SK-N-SH (cell line): ENCODE data around the gene SPATA24. TPM values are rescaled to one million over a fixed set of nuclear protein-coding genes. Genes with fewer than 3 reads are reported as not detected.

Experiments
- CTCF ChIA-PET: fragments of 300-600, 350-600 bp; formaldehyde crosslinking; extraction: SDS; loops from one replicate; lab custom pipeline; 2021; lab: Yijun Ruan, JAX
- POLR2A ChIA-PET: fragments of 350-600 bp; sonication (Branson Sonifier 250); formaldehyde crosslinking; extraction: SDS; loops from one replicate; lab custom pipeline; 2020; ENCODE audit warnings: antibody characterized with exemption, inconsistent platforms; lab: Yijun Ruan, JAX
- DNase-seq: peaks from one replicate; pipeline ENCODE4 v3.0.0; 2012
- H2AFZ ChIP-seq: fragments of 200-600 bp; sonication (generic); 2 replicates; pipeline ENCODE4 v1.8.1; 2016; ENCODE audit warnings: antibody characterized with exemption, mild to moderate bottlenecking, low read depth
- H3F3A ChIP-seq: fragments of 200-600 bp; sonication (generic); replicated peaks from 2 replicates; pipeline ENCODE3; 2016; ENCODE audit warnings: antibody characterized with exemption, mild to moderate bottlenecking; ENCODE audit not compliant: insufficient read depth
- H3K27ac ChIP-seq, 2 experiments: fragments of 200-500 bp in 1 of 2; fragments of 200-600 bp in 1 of 2; sonication (Bioruptor generic) in 1 of 2; sonication (generic), shearing (Covaris generic) in 1 of 2; 2 replicates each; pipeline versions ENCODE4 v1.5.1 to v1.6.1; 2014 to 2016; ENCODE audit warnings: low read depth in 2 of 2, inconsistent platforms in 1 of 2, low read length in 1 of 2, mild to moderate bottlenecking in 1 of 2, mixed read lengths in 1 of 2
- H3K27me3 ChIP-seq: fragments of 200-600 bp; sonication (generic), shearing (Covaris generic); 2 replicates; pipeline ENCODE4 v1.6.1; 2016; ENCODE audit warnings: mixed run types; ENCODE audit not compliant: insufficient read depth
- H3K36me3 ChIP-seq, 2 experiments: fragments of 200-500 bp in 1 of 2; fragments of 200-600 bp in 1 of 2; sonication (Bioruptor generic) in 1 of 2; sonication (generic) in 1 of 2; replicated peaks in 1 of 2; 2 replicates each; pipeline versions ENCODE3 to v1.5.1; 2014 to 2016; ENCODE audit warnings: low read length in 1 of 2, mild to moderate bottlenecking in 1 of 2; ENCODE audit not compliant: insufficient read depth in 2 of 2, control insufficient read depth in 1 of 2
- H3K4me1 ChIP-seq, 2 experiments: fragments of 200-500 bp in 1 of 2; fragments of 200-600 bp in 1 of 2; sonication (Bioruptor generic) in 1 of 2; sonication (generic), shearing (Covaris generic) in 1 of 2; 2 replicates each; pipeline versions ENCODE4 v1.5.1 to v1.6.1; 2014 to 2016; ENCODE audit warnings: low read depth in 1 of 2, low read length in 1 of 2, mixed run types in 1 of 2; ENCODE audit not compliant: insufficient read depth in 2 of 2, control insufficient read depth in 1 of 2
- H3K4me2 ChIP-seq: fragments of 200-600 bp; sonication (generic), shearing (Covaris generic); 2 replicates; pipeline ENCODE4 v1.6.1; 2017; ENCODE audit warnings: mixed run types
- H3K4me3 ChIP-seq, 2 experiments: fragments of 200-500 bp in 1 of 2; fragments of 200-600 bp in 1 of 2; sonication (Bioruptor generic) in 1 of 2; sonication (generic), shearing (Covaris generic) in 1 of 2; 2 replicates each; pipeline versions ENCODE4 v1.5.1 to v1.8.1; 2014 to 2016; ENCODE audit warnings: low read depth in 2 of 2, inconsistent platforms in 1 of 2, low read length in 1 of 2, mild to moderate bottlenecking in 1 of 2, mixed read lengths in 1 of 2, moderate library complexity in 1 of 2
- H3K79me2 ChIP-seq: fragments of 200-600 bp; sonication (generic); 2 replicates; pipeline ENCODE4 v1.8.1; 2017; ENCODE audit warnings: mild to moderate bottlenecking; ENCODE audit not compliant: insufficient read depth
- H3K9ac ChIP-seq: fragments of 200-600 bp; sonication (generic); 2 replicates; pipeline ENCODE4 v1.6.1; 2017; ENCODE audit warnings: mixed run types
- H3K9me2 ChIP-seq: fragments of 200-600 bp; sonication (generic); 2 replicates; pipeline ENCODE4 v1.6.1; 2017; ENCODE audit warnings: mixed run types
- H3K9me3 ChIP-seq: fragments of 200-600 bp; sonication (generic); 2 replicates; pipeline ENCODE4 v1.6.1; 2017; ENCODE audit warnings: mixed run types, mild to moderate bottlenecking, moderate library complexity
- H4K20me1 ChIP-seq: fragments of 200-600 bp; sonication (generic); 2 replicates; pipeline ENCODE4 v1.6.1; 2017; ENCODE audit warnings: mild to moderate bottlenecking, mixed run types; ENCODE audit not compliant: insufficient read depth
- CHD2 ChIP-seq: fragments of 150-350 bp; IDR thresholded peaks from 2 replicates; pipeline ENCODE4 v1.6.1; 2018; ENCODE audit warnings: low read length; ENCODE audit not compliant: partially characterized antibody
- ELF1 ChIP-seq: IDR thresholded peaks from 2 replicates; pipeline ENCODE4 v1.4.0; 2012
- EZH2phosphoT487 ChIP-seq: fragments of 200-600 bp; sonication (generic); IDR thresholded peaks from 2 replicates; pipeline ENCODE4 v1.6.1; 2017; ENCODE audit warnings: low read depth, mixed run types, mild to moderate bottlenecking, antibody characterized with exemption, moderate library complexity, borderline replicate concordance
- FOXJ3 ChIP-seq: sonication (generic); formaldehyde crosslinking; IDR thresholded peaks from 2 replicates; pipeline ENCODE4 v1.5.1; 2020; ENCODE audit warnings: mild to moderate bottlenecking, missing genetic modification reagents
- FOXM1 ChIP-seq: IDR thresholded peaks from 2 replicates; pipeline ENCODE4 v1.4.0; 2012; ENCODE audit warnings: low read depth, mild to moderate bottlenecking
- GABPA ChIP-seq: IDR thresholded peaks from 2 replicates; pipeline ENCODE4 v1.4.0; 2012; ENCODE audit warnings: low read depth, mild to moderate bottlenecking
- MAX ChIP-seq: IDR thresholded peaks from 2 replicates; pipeline ENCODE4 v1.4.0; 2012; ENCODE audit warnings: low read depth
- MXI1 ChIP-seq: IDR thresholded peaks from 2 replicates; pipeline ENCODE4 v1.6.1; 2012; ENCODE audit warnings: mild to moderate bottlenecking, low read depth, low read length, improper control_type of control experiment
- NFIC ChIP-seq: IDR thresholded peaks from 2 replicates; pipeline ENCODE4 v1.4.0; 2012; ENCODE audit warnings: borderline replicate concordance
- POLR2AphosphoS5 ChIP-seq: IDR thresholded peaks from 2 replicates; pipeline ENCODE4 v1.6.1; 2012; ENCODE audit warnings: low read depth, low read length
- RCOR1 ChIP-seq: fragments of 150-350 bp; IDR thresholded peaks from 2 replicates; pipeline ENCODE4 v1.6.1; 2017; ENCODE audit warnings: antibody characterized with exemption, low read length
- REST ChIP-seq: IDR thresholded peaks from 2 replicates; pipeline ENCODE4 v1.6.1; 2012; ENCODE audit warnings: mild to moderate bottlenecking, low read depth, low read length, moderate library complexity
- SIN3A ChIP-seq: IDR thresholded peaks from 2 replicates; pipeline ENCODE4 v1.6.1; 2012; ENCODE audit warnings: low read depth, mild to moderate bottlenecking, low read length, moderate library complexity, borderline replicate concordance
- SMC3 ChIP-seq: IDR thresholded peaks from 2 replicates; pipeline ENCODE4 v1.6.1; 2012; ENCODE audit warnings: low read depth, low read length, improper control_type of control experiment
- TEAD4 ChIP-seq: IDR thresholded peaks from 2 replicates; pipeline ENCODE4 v1.4.0; 2012; ENCODE audit warnings: mild to moderate bottlenecking, borderline replicate concordance; ENCODE audit not compliant: insufficient read depth
- ZBTB33 ChIP-seq: IDR thresholded peaks from 2 replicates; pipeline ENCODE4 v1.4.0; 2012; ENCODE audit warnings: low read depth, borderline replicate concordance
- WGBS: methylation state at CpG from one replicate; pipeline ENCODE4 v1.1.6; 2017; ENCODE audit warnings: low lambda C conversion rate; 5-methylcytosine and 5-hydroxymethylcytosine counted together
- polyA plus RNA-seq, 3 experiments: library from polyadenylated mRNA; depleted of rRNA; stranded (reverse); fragments of >200 nt; gene quantifications; 2 replicates each; pipeline ENCODE4 v1.2.3, GENCODE V29; 2012
- TF ChIP-seq, protein P1 (sequence below): fragments of 150-350 bp; IDR thresholded peaks from 2 replicates; pipeline ENCODE4 v1.6.1; 2016; ENCODE audit warnings: mild to moderate bottlenecking, low read depth, low read length

SPATA24 gene
- polyA plus RNA-seq, 1 of the 3 experiments (the other 2 are of a cell fraction) = 7.6 TPM

DNA sequence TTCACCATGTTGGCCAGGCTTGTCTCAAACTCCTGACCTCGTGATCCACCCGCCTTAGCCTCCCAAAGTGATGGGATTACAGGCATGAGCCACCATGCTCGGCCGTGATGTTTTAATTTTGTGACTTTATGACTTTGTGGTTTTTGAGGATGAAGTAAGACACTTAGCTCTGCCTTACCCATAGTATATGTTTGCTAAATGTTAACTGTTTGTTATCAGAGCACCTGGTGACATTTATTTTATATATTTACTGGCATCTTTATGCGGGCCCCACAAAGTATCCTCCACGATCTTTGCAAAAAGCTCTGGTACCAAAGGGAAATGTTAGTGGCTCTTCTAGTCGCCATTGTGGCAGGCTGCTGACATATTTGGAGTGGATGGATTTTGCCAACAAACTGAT, 27.5 kb downstream of the SPATA24 start:
- H3K27me3 ChIP-seq = no peaks in the 10 kb centered on the region
- H3K9me3 ChIP-seq = no peaks in the 10 kb centered on the region
- no peak overlapping the region for H2AFZ ChIP-seq
- H3K9ac ChIP-seq = no peak overlapping the region
- H4K20me1 ChIP-seq = peaks cover 7% of the 10 kb centered on the region; the same call in 1 of the 2 replicates
- H3F3A ChIP-seq = peaks cover 11% of the 10 kb centered on the region
- H3K36me3 ChIP-seq = peaks cover 10 to 13% of the 10 kb centered on the region in 2 experiments
- H3K9me2 ChIP-seq = no peaks in the 10 kb centered on the region
- WGBS = 92% methylated on average over 7 of the region's 7 CpGs
- no peak for TF ChIP-seq SIN3A
- TF ChIP-seq, all 33 proteins: peak for 0
- Histone ChIP-seq H3K4me3 (no peak overlapping the region), H3K4me2 (no peak overlapping the region), H3K27ac (no peak overlapping the region), H3K4me1 (peaks cover 0 to 9% of the 10 kb centered on the region in 2 experiments; a peak in 2 of 4 replicates), H3K79me2 (no peaks in the 10 kb centered on the region)
- DNase-seq = no peak
- CTCF ChIA-PET = no interaction called here
- POLR2A ChIA-PET = no interaction called here

GRCh38 chr5:139374909-139375308, 29.0 kb downstream of the SPATA24 start:
- Histone ChIP-seq H3K9me3 (no peaks in the 10 kb centered on the region), H3K9ac (no peak overlapping the region), H3K27me3 (no peaks in the 10 kb centered on the region), H3K4me1 (peaks cover 0 to 9% of the 10 kb centered on the region in 2 experiments; a peak in 2 of 4 replicates), H4K20me1 (peaks cover 9% of the 10 kb centered on the region), H3K27ac (no peak overlapping the region), H3K79me2 (peaks cover 11% of the 10 kb centered on the region; the same call in 1 of the 2 replicates), H3F3A (peaks cover 21% of the 10 kb centered on the region), H2AFZ (no peak overlapping the region), H3K4me2 (no peak overlapping the region), H3K4me3 (no peak overlapping the region)
- POLR2A ChIA-PET = interaction anchor here (0.6 kb wide), 1 partner anchor 900 kb away, joined by 3 read pairs; no protein-coding TSS in a partner anchor
- WGBS = 69% methylated on average over 2 of the region's 2 CpGs
- DNase-seq = no peak
- TF ChIP-seq, protein P1, sequence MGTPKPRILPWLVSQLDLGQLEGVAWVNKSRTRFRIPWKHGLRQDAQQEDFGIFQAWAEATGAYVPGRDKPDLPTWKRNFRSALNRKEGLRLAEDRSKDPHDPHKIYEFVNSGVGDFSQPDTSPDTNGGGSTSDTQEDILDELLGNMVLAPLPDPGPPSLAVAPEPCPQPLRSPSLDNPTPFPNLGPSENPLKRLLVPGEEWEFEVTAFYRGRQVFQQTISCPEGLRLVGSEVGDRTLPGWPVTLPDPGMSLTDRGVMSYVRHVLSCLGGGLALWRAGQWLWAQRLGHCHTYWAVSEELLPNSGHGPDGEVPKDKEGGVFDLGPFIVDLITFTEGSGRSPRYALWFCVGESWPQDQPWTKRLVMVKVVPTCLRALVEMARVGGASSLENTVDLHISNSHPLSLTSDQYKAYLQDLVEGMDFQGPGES = no peak
- TF ChIP-seq MXI1 (no peak), RCOR1 (no peak), REST (no peak), EZH2phosphoT487 (no peak), ELF1 (no peak), FOXJ3 (CRISPR knock-in tag) (no peak), TEAD4 (no peak), MAX (no peak), FOXM1 (no peak), SMC3 (no peak), GABPA (no peak), CHD2 (no peak), NFIC (no peak), SIN3A (no peak), ZBTB33 (no peak), POLR2AphosphoS5 (no peak)
- TF ChIP-seq, all 33 proteins: peak for 0
- CTCF ChIA-PET = interaction anchor here (0.7 to 1.5 kb wide), 3 partner anchors 21 to 64 kb away, joined by 3 to 4 read pairs (median 3); partner anchors contain the start of genes DNAJC18 and PAIP2
- no peaks in the 10 kb centered on the region for H3K9me2 ChIP-seq
- peaks cover 13 to 27% of the 10 kb centered on the region in 2 experiments for H3K36me3 ChIP-seq
